H1 (cell line): ENCODE data around the gene POLR3E. TPM values are rescaled to one million over a fixed set of nuclear protein-coding genes. Genes with fewer than 3 reads are reported as not detected.

Source experiments
- CTCF ChIA-PET: fragments of 300-600 bp; sonication (Branson Sonifier 250); formaldehyde crosslinking; loops from one replicate; lab custom pipeline; 2021; ENCODE audit not compliant: partially characterized antibody; lab: Charles Lee
- POLR2A ChIA-PET: fragments of 300-600 bp; sonication (Branson Sonifier 250); formaldehyde crosslinking; loops from one replicate; lab custom pipeline; 2021; ENCODE audit warnings: inconsistent platforms; ENCODE audit not compliant: partially characterized antibody; lab: Charles Lee
- DNase-seq, 2 experiments: peaks; one replicate each; pipeline versions ENCODE4 v3.0.0 to v3.0.0-alpha.2; 2010 to 2022; ENCODE audit warnings: low spot score in 2 of 2, low read depth in 1 of 2, mixed read lengths in 1 of 2
- FAIRE-seq: peaks from 2 replicates; lab custom pipeline; 2011; peaks lifted over from hg19 to GRCh38; lab: Jason Lieb, UNC
- H2AFZ ChIP-seq: 2 replicates; pipeline ENCODE4 v1.8.1; 2012; ENCODE audit warnings: low read length, inconsistent platforms
- H2AK5ac ChIP-seq: 2 replicates; pipeline ENCODE4 v1.6.1; 2013; ENCODE audit warnings: low read depth, low read length
- H2BK120ac ChIP-seq: replicated peaks from 2 replicates; pipeline ENCODE3; 2013; ENCODE audit warnings: low read depth, low read length, inconsistent platforms
- H2BK12ac ChIP-seq: 2 replicates; pipeline ENCODE4 v1.6.1; 2013; ENCODE audit warnings: low read depth, low read length
- H2BK15ac ChIP-seq: 2 replicates; pipeline ENCODE4 v1.6.1; 2013; ENCODE audit warnings: low read length
- H2BK20ac ChIP-seq: 2 replicates; pipeline ENCODE4 v1.6.1; 2013; ENCODE audit warnings: low read length
- H2BK5ac ChIP-seq: 2 replicates; pipeline ENCODE4 v1.6.1; 2013; ENCODE audit warnings: low read depth, low read length
- H3K14ac ChIP-seq: 2 replicates; pipeline ENCODE4 v1.6.1; 2013; ENCODE audit warnings: inconsistent platforms; ENCODE audit not compliant: insufficient read length
- H3K18ac ChIP-seq: 2 replicates; pipeline ENCODE4 v1.6.1; 2013; ENCODE audit warnings: low read length; ENCODE audit errors: extremely low read depth
- H3K23ac ChIP-seq: 2 replicates; pipeline ENCODE4 v1.6.1; 2013; ENCODE audit warnings: inconsistent platforms; ENCODE audit not compliant: insufficient read length
- H3K23me2 ChIP-seq: 2 replicates; pipeline ENCODE4 v1.6.1; 2013; ENCODE audit warnings: low read depth, low read length
- H3K27ac ChIP-seq: 2 replicates; pipeline ENCODE4 v1.6.1; 2011; ENCODE audit warnings: low read depth, low read length, inconsistent platforms
- H3K27me3 ChIP-seq, 4 experiments: replicated peaks in 1 of 4; 1 replicate in 1 of 4; 2 replicates in 3 of 4; pipeline versions ENCODE4 v1.6.1 to v1.8.1; 2011 to 2013; ENCODE audit warnings: low read length in 3 of 4, mild to moderate bottlenecking in 3 of 4, inconsistent platforms in 2 of 4, mixed read lengths in 2 of 4, moderate library complexity in 1 of 4; ENCODE audit not compliant: control insufficient read depth in 3 of 4, insufficient read depth in 3 of 4; ENCODE audit errors: extremely low read depth in 1 of 4
- H3K36me3 ChIP-seq, 4 experiments: 2 replicates each; pipeline versions ENCODE4 v1.6.1 to v1.8.1; 2011 to 2013; ENCODE audit warnings: mild to moderate bottlenecking in 4 of 4, low read length in 3 of 4, moderate library complexity in 2 of 4, control low read depth in 1 of 4, inconsistent platforms in 1 of 4; ENCODE audit not compliant: insufficient read depth in 4 of 4, control insufficient read depth in 2 of 4
- H3K4ac ChIP-seq: replicated peaks from 2 replicates; pipeline ENCODE3; 2013; ENCODE audit warnings: low read length, low read depth, mixed read lengths, inconsistent platforms; ENCODE audit not compliant: insufficient read length
- H3K4me1 ChIP-seq, 4 experiments: replicated peaks in 1 of 4; 1 replicate in 1 of 4; 2 replicates in 3 of 4; pipeline versions ENCODE4 v1.6.1 to v1.8.1; 2011 to 2013; ENCODE audit warnings: low read length in 3 of 4, inconsistent platforms in 2 of 4, mixed read lengths in 1 of 4; ENCODE audit not compliant: insufficient read depth in 4 of 4, control insufficient read depth in 3 of 4
- H3K4me2 ChIP-seq, 2 experiments: 2 replicates each; pipeline versions ENCODE4 v1.6.1 to v1.8.1; 2011 to 2013; ENCODE audit warnings: low read depth in 2 of 2, low read length in 2 of 2, control low read depth in 1 of 2, inconsistent platforms in 1 of 2, mild to moderate bottlenecking in 1 of 2; ENCODE audit not compliant: insufficient read depth in 1 of 2
- H3K4me3 ChIP-seq, 4 experiments: fragments of 200-600, 300-600 bp in 1 of 4; sonication (generic), shearing (Covaris generic), sonication (Bioruptor Twin) in 1 of 4; 2 replicates each; pipeline versions ENCODE4 v1.5.1 to v1.8.1; 2011 to 2016; ENCODE audit warnings: low read length in 4 of 4, low read depth in 3 of 4, control low read depth in 2 of 4, inconsistent platforms in 2 of 4, mild to moderate bottlenecking in 2 of 4, mixed read lengths in 1 of 4, moderate library complexity in 1 of 4; ENCODE audit not compliant: insufficient read depth in 2 of 4; ENCODE audit errors: extremely low read depth in 1 of 4
- H3K56ac ChIP-seq: replicated peaks from 2 replicates; pipeline ENCODE3; 2013; ENCODE audit warnings: low read depth, mild to moderate bottlenecking, mixed read lengths, low read length, inconsistent platforms; ENCODE audit not compliant: insufficient read length
- H3K79me1 ChIP-seq: 2 replicates; pipeline ENCODE4 v1.6.1; 2013; ENCODE audit warnings: low read depth, low read length, control low read depth
- H3K79me2 ChIP-seq, 2 experiments: 2 replicates each; pipeline versions ENCODE4 v1.6.1 to v1.8.1; 2012 to 2013; ENCODE audit warnings: low read length in 2 of 2, mild to moderate bottlenecking in 2 of 2, inconsistent platforms in 1 of 2; ENCODE audit not compliant: insufficient read depth in 2 of 2, control insufficient read depth in 1 of 2
- H3K9ac ChIP-seq, 4 experiments: replicated peaks in 1 of 4; 1 replicate in 1 of 4; 2 replicates in 3 of 4; pipeline versions ENCODE4 v1.6.1 to v1.8.1; 2011 to 2013; ENCODE audit warnings: low read depth in 3 of 4, low read length in 3 of 4, control low read depth in 2 of 4, mild to moderate bottlenecking in 2 of 4, moderate library complexity in 2 of 4, inconsistent platforms in 1 of 4; ENCODE audit errors: extremely low read depth in 1 of 4
- H3K9me3 ChIP-seq, 2 experiments: 2 replicates each; pipeline versions ENCODE4 v1.6.1 to v1.8.1; 2012 to 2013; ENCODE audit warnings: mild to moderate bottlenecking in 2 of 2, moderate library complexity in 2 of 2, control low read depth in 1 of 2, inconsistent platforms in 1 of 2, low read depth in 1 of 2, low read length in 1 of 2, mixed read lengths in 1 of 2; ENCODE audit not compliant: insufficient read depth in 2 of 2
- H4K20me1 ChIP-seq, 2 experiments: replicated peaks in 1 of 2; 2 replicates each; pipeline versions ENCODE3 to v1.8.1; 2011 to 2013; ENCODE audit warnings: inconsistent platforms in 2 of 2, low read length in 2 of 2, mild to moderate bottlenecking in 1 of 2; ENCODE audit not compliant: insufficient read depth in 2 of 2, control insufficient read depth in 1 of 2
- H4K5ac ChIP-seq: 2 replicates; pipeline ENCODE4 v1.6.1; 2013; ENCODE audit warnings: low read length, low read depth, mixed read lengths, inconsistent platforms; ENCODE audit not compliant: insufficient read length
- H4K8ac ChIP-seq: 2 replicates; pipeline ENCODE4 v1.8.0; 2013; ENCODE audit warnings: mild to moderate bottlenecking, moderate library complexity, low read length, inconsistent platforms; ENCODE audit not compliant: insufficient read depth; ENCODE audit errors: extremely low read depth
- H4K91ac ChIP-seq: replicated peaks from 2 replicates; pipeline ENCODE3; 2013; ENCODE audit warnings: low read length, mixed read lengths, inconsistent platforms; ENCODE audit not compliant: insufficient read length
- CTCF ChIP-seq, 3 experiments: IDR thresholded peaks; 1 replicate in 2 of 3; 2 replicates in 1 of 3; pipeline versions ENCODE4 v1.5.1 to v1.6.1; 2011; ENCODE audit warnings: low read length in 3 of 3, mild to moderate bottlenecking in 3 of 3, inconsistent platforms in 2 of 3, low read depth in 1 of 3, moderate library complexity in 1 of 3; ENCODE audit not compliant: insufficient read depth in 1 of 3; ENCODE audit errors: control extremely low read depth in 1 of 3
- TAF1 ChIP-seq: IDR thresholded peaks from 2 replicates; pipeline ENCODE4 v1.6.1; 2011; ENCODE audit warnings: mild to moderate bottlenecking, low read depth, low read length
- WGBS, 2 experiments: shearing (Covaris generic) in 1 of 2; methylation state at CpG; one replicate each; pipeline versions ENCODE4 v1.1.6 to v1.1.7; 2013 to 2015; ENCODE audit warnings: low lambda C conversion rate in 2 of 2, mixed read lengths in 2 of 2, inconsistent platforms in 1 of 2, low coverage in 1 of 2, missing lambda C conversion rate in 1 of 2; ENCODE audit not compliant: insufficient replicate concordance in 2 of 2, insufficient coverage in 1 of 2, insufficient read length in 1 of 2; ENCODE audit errors: extremely low coverage in 1 of 2, missing lambda C conversion rate in 1 of 2; 5-methylcytosine and 5-hydroxymethylcytosine counted together
- polyA plus RNA-seq, 7 experiments: library from polyadenylated mRNA; depleted of rRNA in 3 of 7; stranded (reverse) in 5 of 7; unstranded in 2 of 7; fragments of >200 nt in 5 of 7; fragments of 200-250 nt in 2 of 7; gene quantifications; 1 replicate in 5 of 7; 2 replicates in 1 of 7; 4 replicates in 1 of 7; pipeline versions ENCODE4 v1.2.1 to v1.2.3, GENCODE V29; 2011 to 2013; ENCODE audit warnings: missing spikeins in 2 of 7, mixed read lengths in 2 of 7
- total RNA-seq: library from RNA; stranded (reverse); fragmentation: NEBNext Ultra II Directional; extraction: Animal tissue kit (Norgen Biotek cat#: 25700); gene quantifications from 2 replicates; pipeline ENCODE4 v1.2.1, GENCODE V29; 2021

POLR3E gene
- total and polyA plus RNA-seq, 2 of the 8 experiments (the other 6 are each of a cell fraction or from before 2014, with no cell fraction given): 96.5 to 125 TPM

GRCh38 chr16:22285080-22285479 lies 12.1 kb upstream of the POLR3E start:
- Histone ChIP-seq H3K4me3 (no peak overlapping the region), H2BK5ac (no peak overlapping the region), H3K4me1 (no peaks in the 10 kb centered on the region; a peak in 3 of 7 replicates), H4K91ac (no peak overlapping the region), H3K79me2 (no peaks in the 10 kb centered on the region), H4K8ac (no peak overlapping the region), H3K23ac (no peak overlapping the region), H3K4me2 (no peak overlapping the region), H3K79me1 (no peaks in the 10 kb centered on the region), H2AK5ac (no peak overlapping the region), H3K14ac (no peak overlapping the region), H2BK12ac (no peak overlapping the region), H3K9ac (no peak overlapping the region; a peak in 1 of 7 replicates), H2BK120ac (no peak overlapping the region), H3K23me2 (no peaks in the 10 kb centered on the region), H3K9me3 (no peaks in the 10 kb centered on the region; a peak in 1 of 4 replicates), H3K27me3 (no peaks in the 10 kb centered on the region), H4K20me1 (no peaks in the 10 kb centered on the region), H4K5ac (no peak overlapping the region), H3K18ac (no peak overlapping the region), H2AFZ (no peak overlapping the region), H3K27ac (no peak overlapping the region), H3K36me3 (peaks cover 0 to 17% (median 6%) of the 10 kb centered on the region in 4 experiments; a peak in 4 of 8 replicates), H2BK20ac (no peak overlapping the region), H3K56ac (no peak overlapping the region), H3K4ac (no peak overlapping the region), H2BK15ac (no peak overlapping the region)
- POLR2A ChIA-PET: interaction anchor here (0.6 kb wide), 1 partner anchor 12 kb away, joined by 3 read pairs; no protein-coding TSS in a partner anchor
- WGBS, 2 experiments: 84% methylated on average over 6 of the region's 6 CpGs; no CpG with 5 or more reads in 1 of the 2 experiments
- FAIRE-seq (no peak), DNase-seq (no peak)
- TF ChIP-seq TAF1 (no peak), CTCF (IDR thresholded peaks at IDR 0.05; ENCODE audit: control extremely low read depth in 1 of 3, insufficient read depth in 1 of 3, low read depth in 1 of 3, low read length in 3 of 3) (no peak)
- CTCF ChIA-PET: interaction anchor here (0.7 to 1.9 kb wide), 2 partner anchors 13 to 15 kb away, joined by 3 to 8 read pairs; no protein-coding TSS in a partner anchor
